PC-3 (cell line): ENCODE data around the gene SFT2D3. TPM values are rescaled to one million over a fixed set of nuclear protein-coding genes. Genes with fewer than 3 reads are reported as not detected.

Source experiments
- ATAC-seq: fragments of 200-7000 bp; cut with Tn5 transposase; 2 replicates; pipeline ENCODE4 v1.9.1; 2020; ENCODE audit warnings: mild to moderate bottlenecking, moderate library complexity
- BruUV-seq: library from RNA; stranded (reverse); fragments of 400-500 nt; replicated peaks from 2 replicates; lab custom pipeline; 2021; lab: Mats Ljungman, UMichigan
- CTCF ChIA-PET: fragments of 300-600 bp; sonication (Branson Sonifier 250); formaldehyde crosslinking; loops from one replicate; lab custom pipeline; 2022; ENCODE audit warnings: antibody characterized with exemption; lab: Charles Lee
- POLR2A ChIA-PET: fragments of 300-600 bp; sonication (Branson Sonifier 250); formaldehyde crosslinking; loops from one replicate; lab custom pipeline; 2022; ENCODE audit warnings: antibody characterized with exemption; ENCODE audit not compliant: unreplicated experiment; lab: Charles Lee
- DNase-seq: peaks from one replicate; pipeline ENCODE4 v3.0.0-alpha.2; 2015
- H2AFZ ChIP-seq: fragments of 300-600 bp; sonication (generic); 2 replicates; pipeline ENCODE4 v1.6.0; 2016; ENCODE audit warnings: antibody characterized with exemption, low read length
- H3F3A ChIP-seq: fragments of 300-600 bp; sonication (generic); one replicate; pipeline ENCODE4 v1.6.0; 2017; ENCODE audit warnings: antibody characterized with exemption, low read length, control low read depth, mild to moderate bottlenecking; ENCODE audit not compliant: unreplicated experiment
- H3K27ac ChIP-seq: fragments of 300-600 bp; sonication (generic); 2 replicates; pipeline ENCODE4 v1.5.1; 2016; ENCODE audit warnings: mild to moderate bottlenecking, low read length
- H3K27me3 ChIP-seq: fragments of 300-600 bp; sonication (generic); 2 replicates; pipeline ENCODE4 v1.6.1; 2016; ENCODE audit warnings: low read length, mixed read lengths
- H3K36me3 ChIP-seq: fragments of 300-600 bp; sonication (generic); 2 replicates; pipeline ENCODE4 v1.6.1; 2016; ENCODE audit warnings: low read depth, mixed run types, low read length, mixed read lengths
- H3K4me1 ChIP-seq: fragments of 300-600 bp; sonication (generic); 2 replicates; pipeline ENCODE4 v1.5.1; 2016; ENCODE audit warnings: low read length; ENCODE audit not compliant: insufficient read depth
- H3K4me2 ChIP-seq: fragments of 300-600 bp; sonication (generic); 2 replicates; pipeline ENCODE4 v1.6.0; 2016; ENCODE audit warnings: low read length
- H3K4me3 ChIP-seq: fragments of 300-600 bp; sonication (generic); 2 replicates; pipeline ENCODE4 v1.5.1; 2016; ENCODE audit warnings: mild to moderate bottlenecking, low read length, mixed read lengths
- H3K79me2 ChIP-seq: fragments of 300-600 bp; sonication (generic); 2 replicates; pipeline ENCODE4 v1.6.1; 2017; ENCODE audit warnings: low read length, mixed read lengths
- H3K9ac ChIP-seq: fragments of 300-600 bp; sonication (generic); 2 replicates; pipeline ENCODE4 v1.6.0; 2016; ENCODE audit warnings: mild to moderate bottlenecking, low read length
- H3K9me2 ChIP-seq: fragments of 300-600 bp; sonication (generic); replicated peaks from 2 replicates; pipeline ENCODE4 v1.6.1; 2016; ENCODE audit warnings: mixed run types, low read length, mixed read lengths
- H3K9me3 ChIP-seq: fragments of 300-600 bp; sonication (generic); 2 replicates; pipeline ENCODE4 v1.6.1; 2016; ENCODE audit warnings: low read length, mixed read lengths
- H4K20me1 ChIP-seq: fragments of 300-600 bp; sonication (generic); 2 replicates; pipeline ENCODE4 v1.6.1; 2016; ENCODE audit warnings: low read length, mixed read lengths
- CTCF ChIP-seq: fragments of 300-600 bp; sonication (generic); conservative IDR thresholded peaks from 2 replicates; pipeline ENCODE4 v1.5.1; 2017; ENCODE audit warnings: antibody characterized with exemption, low read depth, mild to moderate bottlenecking, low read length
- EZH2 ChIP-seq: fragments of 300-600 bp; sonication (generic); IDR thresholded peaks from one replicate; pipeline ENCODE4 v1.6.1; 2017; ENCODE audit warnings: antibody characterized with exemption, mild to moderate bottlenecking, low read length; ENCODE audit not compliant: unreplicated experiment
- EZH2phosphoT487 ChIP-seq: fragments of 300-600 bp; sonication (generic); IDR thresholded peaks from 2 replicates; pipeline ENCODE4 v1.6.1; 2018; ENCODE audit warnings: mild to moderate bottlenecking, antibody characterized with exemption, low read length, borderline replicate concordance
- intact Hi-C: fragments of 100-400 bp; cut with micrococcal nuclease; formaldehyde crosslinking; loops from 2 replicates; pipeline ENCODE4 v1.9.0; 2023
- total RNA-seq: library from RNA; depleted of rRNA; stranded (reverse); fragments of >200 nt; gene quantifications from 2 replicates; pipeline ENCODE4 v1.2.3, GENCODE V29; 2014

Gene SFT2D3
- total RNA-seq, 1 experiment from 2014 or later, result 4.2 TPM

GRCh38 chr2:127681976-127682857 lies 19.1 kb upstream of the SFT2D3 start:
- Histone ChIP-seq H3K27me3 (no peaks in the 10 kb centered on the region), H3K4me3 (no peak overlapping the region), H3K9ac (no peak overlapping the region), H3K9me3 (no peaks in the 10 kb centered on the region), H3K4me1 (no peaks in the 10 kb centered on the region), H4K20me1 (no peaks in the 10 kb centered on the region), H2AFZ (no peak overlapping the region), H3K27ac (no peak overlapping the region), H3K79me2 (no peaks in the 10 kb centered on the region), H3F3A (no peaks in the 10 kb centered on the region), H3K9me2 (no peaks in the 10 kb centered on the region), H3K36me3 (no peaks in the 10 kb centered on the region), H3K4me2 (no peak overlapping the region)
- BruUV-seq, result no TSS peak
- DNase-seq (no peak), ATAC-seq (no peak)
- ChIA-PET CTCF (no interaction called here), POLR2A (no interaction called here)
- TF ChIP-seq CTCF (no peak), EZH2 (no peak), EZH2phosphoT487 (no peak)
- intact Hi-C loops, result no loop called here

- no TSS peak for BruUV-seq
- ChIA-PET POLR2A (no interaction called here), CTCF (no interaction called here)
- ATAC-seq, result no peak
- no peak overlapping the region for H3K4me2 ChIP-seq
- no peaks in the 10 kb centered on the region for H3K79me2 ChIP-seq
- no peak overlapping the region for H2AFZ ChIP-seq
- no peaks in the 10 kb centered on the region for H3K9me2 ChIP-seq
- no peaks in the 10 kb centered on the region for H4K20me1 ChIP-seq
- H3K36me3 ChIP-seq, result no peaks in the 10 kb centered on the region
- no peak overlapping the region for H3K9ac ChIP-seq
- no peaks in the 10 kb centered on the region for H3F3A ChIP-seq
- no peak overlapping the region for H3K4me3 ChIP-seq
- H3K27me3 ChIP-seq, result no peaks in the 10 kb centered on the region
- 0 out of 2 replicates have a peak, but pooled peaks cover under 1% of the 10 kb centered on the region for H3K9me3 ChIP-seq
- intact Hi-C loops, result no loop called here
- H3K27ac ChIP-seq, result no peak overlapping the region
- DNase-seq, result no peak
- no peaks in the 10 kb centered on the region for H3K4me1 ChIP-seq
- TF ChIP-seq CTCF (no peak), EZH2phosphoT487 (no peak), EZH2 (no peak)
Observed at GRCh38 chr2:127683056-127683455, 18.2 kb upstream of the SFT2D3 start.

GRCh38 chr2:127683757-127684156 lies 17.5 kb upstream of the SFT2D3 start:
- CTCF ChIA-PET, result no interaction called here
- intact Hi-C loops, result no loop called here
- no peaks in the 10 kb centered on the region for H3K27me3 ChIP-seq
- no peaks in the 10 kb centered on the region for H4K20me1 ChIP-seq
- H3K9me3 ChIP-seq, result 0 out of 2 replicates have a peak, but pooled peaks cover 5% of the 10 kb centered on the region
- no peaks in the 10 kb centered on the region for H3K36me3 ChIP-seq
- TF ChIP-seq EZH2phosphoT487 (no peak), EZH2 (no peak), CTCF (no peak)
- no peaks in the 10 kb centered on the region for H3K9me2 ChIP-seq
- no peak overlapping the region for H3K9ac ChIP-seq
- DNase-seq (no peak), ATAC-seq (no peak)
- no peaks in the 10 kb centered on the region for H3K79me2 ChIP-seq
- H3K27ac ChIP-seq, result no peak overlapping the region
- no peak overlapping the region for H2AFZ ChIP-seq
- no peak overlapping the region for H3K4me3 ChIP-seq
- no TSS peak for BruUV-seq
- POLR2A ChIA-PET, result no interaction called here
- no peak overlapping the region for H3K4me2 ChIP-seq
- no peaks in the 10 kb centered on the region for H3K4me1 ChIP-seq
- no peaks in the 10 kb centered on the region for H3F3A ChIP-seq
